Endometrial microvascular endothelial cells (primary cell): ENCODE data around the gene RALA. TPM values are rescaled to one million over a fixed set of nuclear protein-coding genes. Genes with fewer than 3 reads are reported as not detected.
"Not testable (repeated sequence)": the region's sequence is repeated elsewhere in the genome, so short reads cannot be mapped to it uniquely, and the experiment has no call there.

Experiments
- in situ Hi-C: cut with HindIII; loops from 2 replicates; pipeline ENCODE4 v1.10.0; 2017; ENCODE audit warnings: low sequenced_read_pairs, low pct_unique_long_range_greater_than_20kb; ENCODE audit errors: inconsistent ontology term
- total RNA-seq: library from RNA; depleted of rRNA; stranded (reverse); fragments of >200 nt; gene quantifications from one replicate; pipeline ENCODE4 v1.2.3, GENCODE V29; 2015; ENCODE audit errors: inconsistent ontology term

Gene RALA
- total RNA-seq, 1 donor from 2014 or later = 51.2 TPM

DNA sequence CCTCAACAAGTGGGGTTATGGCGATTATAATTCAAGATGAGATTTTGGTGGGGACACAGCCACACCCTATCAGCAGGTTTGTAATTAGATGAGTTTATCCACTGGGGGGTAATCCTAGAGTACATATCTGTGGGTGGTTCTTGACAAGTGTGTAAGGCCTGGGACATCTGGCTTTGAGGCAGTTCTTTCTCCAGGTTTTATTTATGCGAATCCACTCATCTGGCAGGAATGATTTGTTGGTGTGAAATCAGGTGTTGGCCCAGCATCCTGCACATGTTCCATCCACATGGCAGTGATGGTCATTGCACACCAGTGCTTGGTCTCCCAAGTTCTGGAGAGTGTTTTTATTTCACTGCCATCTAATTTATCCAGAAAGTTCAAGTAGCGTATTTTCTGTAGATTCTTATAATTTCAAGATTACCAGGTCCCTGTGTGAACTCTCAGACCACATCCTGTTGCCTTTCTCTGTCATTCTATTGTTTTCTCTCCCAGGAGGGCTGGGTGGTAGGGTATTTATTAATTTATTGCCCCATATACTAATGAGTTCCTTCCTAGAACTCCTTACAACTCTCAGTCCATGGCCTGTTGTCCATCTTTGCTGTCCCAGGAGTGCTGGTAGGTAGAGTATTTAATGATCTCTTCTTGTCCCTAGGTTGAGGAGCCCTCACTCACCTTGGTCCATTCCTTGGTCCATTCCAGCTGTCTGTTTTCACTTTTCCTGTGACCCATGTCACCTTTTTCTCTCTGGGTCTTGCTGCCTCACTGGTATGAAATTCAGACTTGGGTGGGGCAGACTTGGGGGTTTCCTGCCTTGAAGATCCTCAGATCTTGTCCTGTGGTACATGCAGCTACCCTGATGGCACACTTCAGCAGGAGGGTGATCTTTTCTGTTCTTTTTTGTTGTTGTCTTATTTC is 10.4 kb downstream of the RALA start:
- in situ Hi-C loops = no loop called here

DNA sequence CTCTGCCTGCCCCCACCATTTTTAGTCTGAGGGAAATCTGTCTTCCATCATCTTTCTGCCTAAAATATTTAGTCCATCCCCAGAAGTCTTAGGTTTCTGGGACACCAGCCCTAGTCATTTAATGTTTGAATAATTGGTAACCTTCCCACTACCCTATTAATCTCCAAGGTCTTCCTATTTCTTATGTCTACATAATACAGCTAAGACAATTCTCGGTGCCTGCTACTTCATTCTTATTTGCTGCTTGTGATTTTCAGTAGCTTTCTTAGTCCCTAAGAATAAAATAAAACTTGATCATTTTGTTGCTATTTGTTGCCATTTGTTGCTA is 11.1 kb downstream of the RALA start:
- in situ Hi-C loops = no loop called here

DNA sequence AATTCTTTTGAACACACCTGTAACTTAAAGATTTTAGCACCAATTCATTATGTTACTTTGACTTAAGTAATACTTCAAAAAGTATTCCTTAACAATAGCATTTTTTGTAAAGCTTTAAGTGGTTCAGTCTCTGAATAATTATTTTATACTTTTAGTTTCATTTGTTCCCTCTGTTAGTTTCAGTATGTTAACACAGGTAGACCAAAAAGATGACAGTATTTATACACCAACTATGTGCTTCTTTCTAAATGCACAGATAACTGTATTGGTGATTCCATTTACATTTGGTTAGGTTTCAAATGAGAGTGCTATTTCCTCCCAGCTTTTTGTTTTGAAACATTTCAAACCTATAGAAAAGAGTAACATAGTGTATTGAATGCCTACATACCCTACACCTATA is 14.0 kb downstream of the RALA start:
- in situ Hi-C loops = no loop called here

- in situ Hi-C loops = no loop called here
Observed at GRCh38 chr7:39637963-39638485, 14.7 kb downstream of the RALA start.

DNA sequence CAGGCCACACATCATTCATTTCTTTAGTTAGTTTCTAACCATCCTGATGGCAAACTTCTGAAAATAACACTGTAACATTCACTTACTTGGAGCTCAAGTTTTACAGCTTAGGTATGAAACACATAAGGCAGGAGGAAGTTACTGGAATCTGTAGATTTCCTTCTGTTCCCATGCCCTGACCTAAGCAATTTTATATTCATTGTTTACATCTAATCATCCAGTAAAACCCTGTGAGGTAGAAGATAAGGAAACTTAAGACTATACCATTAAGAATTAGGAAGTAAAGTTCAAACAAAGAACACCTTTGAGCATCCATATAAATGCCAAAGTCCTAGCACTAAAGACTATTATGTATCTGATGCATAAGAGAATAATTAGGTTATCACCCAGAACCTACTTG is 19.5 kb downstream of the RALA start:
- in situ Hi-C loops = no loop called here

GRCh38 chr7:39644170-39644569 is 20.8 kb downstream of the RALA start:
- in situ Hi-C loops = no loop called here

DNA sequence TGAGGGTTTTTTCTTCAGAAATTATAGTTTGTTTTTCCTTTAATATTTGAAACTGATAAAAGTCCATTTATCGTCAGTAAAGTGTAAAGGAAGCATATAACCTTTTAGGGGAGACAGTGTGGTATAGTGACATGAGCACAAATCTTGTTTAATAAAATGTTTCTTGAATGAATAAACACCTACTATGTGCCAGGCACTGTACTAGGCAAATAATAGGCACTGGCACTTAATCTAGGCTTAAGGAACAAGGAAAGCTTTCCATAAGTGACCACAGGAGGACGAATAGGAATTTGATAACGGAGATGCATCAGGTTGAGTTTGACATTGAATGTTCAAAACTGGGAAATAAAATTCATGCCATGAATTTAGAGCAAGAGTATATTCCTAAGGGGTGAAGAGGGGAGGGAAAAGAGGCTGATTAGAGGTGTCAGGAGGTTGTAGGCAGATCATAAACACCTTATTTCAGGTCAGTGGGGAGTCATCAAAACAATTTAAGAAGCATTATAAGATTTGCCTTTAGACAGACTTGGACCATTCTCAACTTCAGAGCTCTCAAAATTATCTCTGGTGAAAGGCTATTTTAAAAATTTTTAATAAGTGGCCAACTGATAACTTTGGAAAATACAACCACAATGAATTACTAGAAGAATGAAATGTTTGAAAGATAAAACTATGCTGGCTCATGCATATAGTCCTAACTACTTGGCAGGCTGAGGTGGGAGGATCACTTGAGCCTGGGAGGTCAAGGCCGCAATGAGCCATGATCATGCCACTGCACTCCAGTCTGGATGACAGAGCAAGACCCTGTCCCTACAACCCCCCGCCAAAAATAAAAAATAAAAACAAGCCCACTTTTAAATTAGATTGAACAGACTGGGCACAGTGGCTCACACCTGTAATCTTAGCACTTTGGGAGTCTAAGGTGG is 22.4 kb downstream of the RALA start:
- in situ Hi-C loops = no loop called here

DNA sequence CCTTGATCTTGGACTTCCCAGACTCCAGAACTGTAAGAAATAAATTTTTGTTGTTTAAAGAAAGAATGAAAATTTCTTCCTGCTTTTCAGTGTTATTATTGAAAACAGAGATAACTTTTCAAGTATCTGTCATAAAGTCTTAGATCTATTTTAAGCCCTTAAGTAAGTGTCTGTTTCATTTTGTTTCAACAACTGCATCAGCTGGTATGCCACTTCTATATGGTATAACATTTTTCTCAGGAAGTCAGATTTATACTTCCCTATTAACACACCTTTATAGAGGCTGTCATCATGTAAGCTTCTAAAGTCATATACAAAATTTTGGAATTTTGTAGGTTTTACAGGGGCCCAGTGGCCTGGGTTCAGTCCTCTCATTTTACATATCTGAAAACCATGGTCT is 24.4 kb downstream of the RALA start:
- in situ Hi-C loops = no loop called here

- in situ Hi-C loops = no loop called here
Observed at GRCh38 chr7:39650676-39651075, 27.3 kb downstream of the RALA start.

DNA sequence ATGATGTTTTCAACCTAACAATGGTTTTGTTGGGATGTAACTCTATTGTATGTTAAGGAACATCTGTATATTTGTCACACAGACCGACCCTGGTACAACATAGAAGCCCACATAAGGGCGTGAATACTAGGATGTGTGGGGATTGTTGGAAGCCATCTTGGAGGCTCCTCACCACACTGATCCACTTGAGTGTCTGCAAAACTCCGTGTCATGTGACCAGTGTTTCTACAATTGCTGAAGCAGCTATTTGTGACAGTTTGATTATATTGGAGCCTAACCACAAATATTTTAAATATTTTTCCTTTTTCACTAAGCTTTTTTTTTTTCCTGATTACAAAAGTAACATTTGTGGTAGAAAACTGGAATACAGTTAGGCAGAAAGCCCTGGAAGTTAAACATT is 27.9 kb downstream of the RALA start:
- in situ Hi-C loops = no loop called here

DNA sequence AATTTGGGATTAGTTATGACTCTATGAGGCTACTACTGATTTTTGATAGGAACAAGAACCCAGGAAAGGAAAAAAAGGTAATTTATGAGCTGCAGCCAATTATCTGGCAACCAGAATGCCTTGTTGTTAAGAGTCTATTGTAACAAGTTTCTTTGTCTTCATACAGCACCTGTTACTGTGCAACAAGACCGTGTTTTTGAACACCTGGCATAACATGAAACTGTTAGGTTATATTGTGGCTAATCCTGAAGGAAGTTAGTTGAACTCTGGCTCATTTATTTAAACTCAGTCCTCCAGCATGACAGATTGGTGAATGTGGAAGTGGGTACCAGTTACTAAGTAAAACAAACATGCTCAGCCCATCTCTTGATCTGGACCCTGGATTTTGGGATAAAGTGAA is 33.0 kb downstream of the RALA start:
- in situ Hi-C loops = no loop called here

DNA sequence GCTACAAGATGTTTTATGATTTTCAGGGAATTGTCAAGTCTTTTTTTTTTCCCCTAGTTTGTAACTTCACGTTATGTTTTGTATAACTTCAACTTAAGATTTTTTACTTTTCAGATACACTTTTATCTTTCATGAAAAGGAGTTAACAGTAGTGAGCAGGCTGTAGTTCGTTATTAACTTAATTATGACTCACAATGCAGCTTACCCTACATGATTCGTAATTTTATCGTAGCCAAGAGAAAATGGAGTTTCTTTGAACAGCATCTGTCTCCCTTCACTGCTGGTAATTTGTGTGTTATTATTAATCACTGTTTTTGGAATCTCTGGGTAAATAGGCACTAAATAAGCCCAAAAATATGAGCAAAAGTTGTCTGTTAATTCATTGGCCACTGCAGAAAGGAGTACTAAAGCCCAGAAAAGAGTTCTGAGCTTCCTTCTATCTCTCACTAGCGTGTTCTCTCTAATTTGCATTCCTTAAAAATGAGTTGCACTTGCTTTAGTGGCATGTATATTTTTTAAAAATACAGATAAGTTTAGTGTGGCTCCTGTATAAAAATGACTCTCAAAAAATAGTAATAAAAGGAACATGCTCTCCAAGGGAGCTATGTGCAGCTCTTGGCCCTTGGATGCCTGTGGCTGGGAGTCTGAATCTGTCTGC is 36.1 kb downstream of the RALA start:
- in situ Hi-C loops = no loop called here

- in situ Hi-C loops = no loop called here
Observed at GRCh38 chr7:39661960-39662359, 38.6 kb downstream of the RALA start.

DNA sequence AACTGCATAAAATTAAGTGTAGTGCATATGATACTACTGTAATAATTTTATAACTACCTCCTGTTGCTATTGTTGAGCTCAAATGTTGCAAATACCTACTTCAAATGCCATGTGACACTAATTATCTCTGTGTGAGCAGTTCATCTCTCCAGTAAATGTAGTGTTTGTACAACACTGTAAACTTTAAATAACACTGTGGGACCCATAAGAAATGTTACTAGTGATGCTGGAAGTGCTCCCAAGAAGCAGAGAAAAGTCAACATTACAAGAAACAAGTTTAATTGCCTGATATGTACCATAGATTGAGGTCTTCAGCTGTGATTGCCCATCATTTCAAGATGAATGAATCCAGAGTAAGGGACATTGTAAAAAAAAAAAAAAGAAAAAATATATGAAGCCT is 39.9 kb downstream of the RALA start:
- in situ Hi-C loops = no loop called here

GRCh38 chr7:39664057-39664456 is 40.7 kb downstream of the RALA start:
- in situ Hi-C loops = no loop called here

- in situ Hi-C loops = no loop called here
Observed at GRCh38 chr7:39664585-39664984, 41.2 kb downstream of the RALA start.

DNA sequence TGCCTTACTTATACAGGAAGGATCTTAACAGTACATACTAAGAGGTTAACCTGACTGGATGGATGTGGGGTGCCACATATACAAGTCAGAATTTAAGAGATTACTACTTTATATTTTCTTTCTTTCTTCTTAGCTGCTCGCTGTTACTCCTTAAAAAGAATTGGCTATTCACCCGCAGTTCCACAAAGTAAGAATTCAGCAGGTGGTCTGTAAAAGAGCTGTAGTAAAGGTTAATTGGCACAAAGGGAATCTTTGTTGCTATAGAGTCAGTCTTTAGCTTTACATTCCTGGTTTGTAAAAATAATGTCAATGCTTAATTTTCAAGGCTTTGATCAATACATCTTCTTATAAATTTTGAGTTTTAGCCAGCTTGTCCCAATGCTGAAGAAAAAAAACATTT is 43.2 kb downstream of the RALA start:
- in situ Hi-C loops = no loop called here

DNA sequence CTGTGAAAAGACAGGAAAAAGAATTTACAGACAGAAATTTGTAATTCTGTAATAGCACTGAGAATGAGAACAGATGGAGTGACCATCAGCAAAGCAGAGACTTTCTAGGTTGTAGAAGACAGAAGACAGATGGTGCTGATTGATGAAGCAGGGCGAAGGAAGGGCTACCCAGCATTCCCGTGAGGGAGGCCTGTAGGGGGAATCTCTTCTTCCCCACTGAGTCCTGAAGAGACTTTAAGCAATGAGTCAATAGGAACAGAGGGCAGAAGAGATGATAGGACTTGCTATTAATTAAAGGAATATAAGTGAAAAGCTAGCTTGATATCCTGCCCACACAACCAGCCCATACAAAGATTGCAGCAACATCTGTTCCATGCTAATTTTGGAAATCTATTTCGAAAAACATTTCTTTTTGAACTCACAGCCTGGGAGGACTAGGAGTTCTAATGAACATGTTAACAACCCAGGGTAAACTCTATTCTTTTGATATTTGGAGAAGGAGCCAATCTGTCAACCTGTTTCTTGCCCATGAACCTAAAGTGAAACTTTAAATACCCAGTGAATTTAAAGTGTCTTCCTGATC is 44.1 kb downstream of the RALA start:
- in situ Hi-C loops = no loop called here

DNA sequence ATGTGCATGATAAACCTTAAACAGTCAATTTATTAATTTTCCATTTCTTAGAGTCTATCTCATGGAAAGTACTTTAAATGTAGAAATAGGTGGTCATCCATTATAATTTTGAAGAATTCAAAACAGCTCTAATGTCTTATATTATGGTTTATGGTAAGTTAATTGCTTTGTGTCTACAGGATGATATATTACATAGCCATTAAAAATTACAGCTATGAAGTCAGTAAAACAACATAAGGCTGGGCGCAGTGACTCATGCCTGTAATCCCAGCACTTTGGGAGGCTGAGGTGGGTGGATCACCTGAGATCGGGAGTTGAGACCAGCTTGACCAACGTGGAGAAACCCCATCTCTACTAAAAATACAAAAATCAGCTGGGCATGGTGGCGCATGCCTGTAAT is 44.9 kb downstream of the RALA start:
- in situ Hi-C loops = not testable (repeated sequence)
